PFSK-1 (cell line): Measurements from ENCODE around the gene ANKRD17.

Source experiments
- POLR2AphosphoS5 ChIP-seq: IDR thresholded peaks from 2 replicates; pipeline ENCODE4 v1.6.1; 2012; ENCODE audit warnings: low read depth, mild to moderate bottlenecking, control low read depth, low read length, moderate library complexity
- TAF1 ChIP-seq: IDR thresholded peaks from 2 replicates; pipeline ENCODE4 v1.6.1; 2012; ENCODE audit warnings: low read length, control low read depth, borderline replicate concordance; ENCODE audit not compliant: insufficient read depth
- TF ChIP-seq, protein P1 (sequence below), 2 experiments: IDR thresholded peaks; 2 replicates each; pipeline versions ENCODE4 v1.6.1 to v1.8.0; 2011 to 2012; ENCODE audit warnings: low read depth in 2 of 2, low read length in 2 of 2, control low read depth in 1 of 2, inconsistent platforms in 1 of 2, mild to moderate bottlenecking in 1 of 2, moderate library complexity in 1 of 2; ENCODE audit not compliant: insufficient read depth in 1 of 2

GRCh38 chr4:73028621-73029020 lies 230.0 kb downstream of the ANKRD17 start:
- TF ChIP-seq POLR2AphosphoS5 (no peak), TAF1 (no peak)
- TF ChIP-seq, protein P1, sequence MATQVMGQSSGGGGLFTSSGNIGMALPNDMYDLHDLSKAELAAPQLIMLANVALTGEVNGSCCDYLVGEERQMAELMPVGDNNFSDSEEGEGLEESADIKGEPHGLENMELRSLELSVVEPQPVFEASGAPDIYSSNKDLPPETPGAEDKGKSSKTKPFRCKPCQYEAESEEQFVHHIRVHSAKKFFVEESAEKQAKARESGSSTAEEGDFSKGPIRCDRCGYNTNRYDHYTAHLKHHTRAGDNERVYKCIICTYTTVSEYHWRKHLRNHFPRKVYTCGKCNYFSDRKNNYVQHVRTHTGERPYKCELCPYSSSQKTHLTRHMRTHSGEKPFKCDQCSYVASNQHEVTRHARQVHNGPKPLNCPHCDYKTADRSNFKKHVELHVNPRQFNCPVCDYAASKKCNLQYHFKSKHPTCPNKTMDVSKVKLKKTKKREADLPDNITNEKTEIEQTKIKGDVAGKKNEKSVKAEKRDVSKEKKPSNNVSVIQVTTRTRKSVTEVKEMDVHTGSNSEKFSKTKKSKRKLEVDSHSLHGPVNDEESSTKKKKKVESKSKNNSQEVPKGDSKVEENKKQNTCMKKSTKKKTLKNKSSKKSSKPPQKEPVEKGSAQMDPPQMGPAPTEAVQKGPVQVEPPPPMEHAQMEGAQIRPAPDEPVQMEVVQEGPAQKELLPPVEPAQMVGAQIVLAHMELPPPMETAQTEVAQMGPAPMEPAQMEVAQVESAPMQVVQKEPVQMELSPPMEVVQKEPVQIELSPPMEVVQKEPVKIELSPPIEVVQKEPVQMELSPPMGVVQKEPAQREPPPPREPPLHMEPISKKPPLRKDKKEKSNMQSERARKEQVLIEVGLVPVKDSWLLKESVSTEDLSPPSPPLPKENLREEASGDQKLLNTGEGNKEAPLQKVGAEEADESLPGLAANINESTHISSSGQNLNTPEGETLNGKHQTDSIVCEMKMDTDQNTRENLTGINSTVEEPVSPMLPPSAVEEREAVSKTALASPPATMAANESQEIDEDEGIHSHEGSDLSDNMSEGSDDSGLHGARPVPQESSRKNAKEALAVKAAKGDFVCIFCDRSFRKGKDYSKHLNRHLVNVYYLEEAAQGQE (IDR thresholded peaks at IDR 0.05; ENCODE audit: insufficient read depth in 1 of 2, low read depth in 2 of 2, low read length in 2 of 2): no peak
